ENCODE results near the gene ZCCHC9.
"Not testable (repeated sequence)": the region's sequence is repeated elsewhere in the genome, so short reads cannot be mapped to it uniquely, and the experiment has no call there.

The ZCCHC9 gene

GRCh38 chr5:81288021-81288433 lies 13.4 kb upstream of the ZCCHC9 start:
- Histone ChIP-seq H3K9ac (ENCODE audit: low read depth, low read length) (no peak overlapping the region), H3K4me1 (ENCODE audit: insufficient read depth, low read length) (no peaks in the 10 kb centered on the region), H3K36me3 (ENCODE audit: insufficient read depth, low read length) (no peaks in the 10 kb centered on the region), H3K9me3 (ENCODE audit: control insufficient read depth, insufficient read depth, low read length) (peaks cover 12% of the 10 kb centered on the region; the same call in 1 of the 2 replicates)

- no peak overlapping the region for H3K9ac ChIP-seq (ENCODE audit: low read depth, low read length)
- H3K9me3 ChIP-seq (ENCODE audit: control insufficient read depth, insufficient read depth, low read length): peaks cover 18% of the 10 kb centered on the region; the same call in 1 of the 2 replicates
- H3K4me1 ChIP-seq (ENCODE audit: insufficient read depth, low read length): no peaks in the 10 kb centered on the region
- H3K36me3 ChIP-seq (ENCODE audit: insufficient read depth, low read length): no peaks in the 10 kb centered on the region
Observed at GRCh38 chr5:81290146-81290545, 11.2 kb upstream of the ZCCHC9 start.

- Histone ChIP-seq H3K9me3 (ENCODE audit: control insufficient read depth, insufficient read depth, low read length) (peaks cover 18% of the 10 kb centered on the region; the same call in 1 of the 2 replicates), H3K9ac (ENCODE audit: low read depth, low read length) (no peak overlapping the region), H3K4me1 (ENCODE audit: insufficient read depth, low read length) (no peaks in the 10 kb centered on the region), H3K36me3 (ENCODE audit: insufficient read depth, low read length) (no peaks in the 10 kb centered on the region)
Observed at GRCh38 chr5:81292130-81292529, 9.3 kb upstream of the ZCCHC9 start.

GRCh38 chr5:81294021-81294420 lies 7.4 kb upstream of the ZCCHC9 start:
- H3K36me3 ChIP-seq (ENCODE audit: insufficient read depth, low read length); H3K9ac ChIP-seq (ENCODE audit: low read depth, low read length); H3K4me1 ChIP-seq (ENCODE audit: insufficient read depth, low read length): not testable (repeated sequence)
- peaks cover 18% of the 10 kb centered on the region; the same call in 1 of the 2 replicates for H3K9me3 ChIP-seq (ENCODE audit: control insufficient read depth, insufficient read depth, low read length)

- Histone ChIP-seq H3K36me3 (ENCODE audit: insufficient read depth, low read length) (no peaks in the 10 kb centered on the region), H3K9ac (ENCODE audit: low read depth, low read length) (no peak overlapping the region), H3K4me1 (ENCODE audit: insufficient read depth, low read length) (0 out of 2 replicates have a peak, but pooled peaks cover 3% of the 10 kb centered on the region), H3K9me3 (ENCODE audit: control insufficient read depth, insufficient read depth, low read length) (0 out of 2 replicates have a peak, but pooled peaks cover 9% of the 10 kb centered on the region)
Observed at GRCh38 chr5:81297531-81297930, 3.9 kb upstream of the ZCCHC9 start.

GRCh38 chr5:81300921-81301270 lies 491 bp upstream of the ZCCHC9 start:
- H3K9me3 ChIP-seq (ENCODE audit: control insufficient read depth, insufficient read depth, low read length): no peaks in the 10 kb centered on the region
- H3K36me3 ChIP-seq (ENCODE audit: insufficient read depth, low read length): no peaks in the 10 kb centered on the region
- H3K4me1 ChIP-seq (ENCODE audit: insufficient read depth, low read length): 0 out of 2 replicates have a peak, but pooled peaks cover 3% of the 10 kb centered on the region
- peak overlapping the region; percentile 93 for H3K9ac ChIP-seq (ENCODE audit: low read depth, low read length)

- Histone ChIP-seq H3K9ac (ENCODE audit: low read depth, low read length) (peak overlapping the region; percentile 93; the same call in 1 of the 2 replicates), H3K4me1 (ENCODE audit: insufficient read depth, low read length) (0 out of 2 replicates have a peak, but pooled peaks cover 3% of the 10 kb centered on the region), H3K9me3 (ENCODE audit: control insufficient read depth, insufficient read depth, low read length) (no peaks in the 10 kb centered on the region), H3K36me3 (ENCODE audit: insufficient read depth, low read length) (no peaks in the 10 kb centered on the region)
Observed at GRCh38 chr5:81302596-81302995, 1.2 kb downstream of the ZCCHC9 start.

GRCh38 chr5:81303563-81303962 lies 2.2 kb downstream of the ZCCHC9 start:
- H3K4me1 ChIP-seq (ENCODE audit: insufficient read depth, low read length): 0 out of 2 replicates have a peak, but pooled peaks cover 3% of the 10 kb centered on the region
- no peak overlapping the region for H3K9ac ChIP-seq (ENCODE audit: low read depth, low read length)
- H3K36me3 ChIP-seq (ENCODE audit: insufficient read depth, low read length): no peaks in the 10 kb centered on the region
- no peaks in the 10 kb centered on the region for H3K9me3 ChIP-seq (ENCODE audit: control insufficient read depth, insufficient read depth, low read length)

GRCh38 chr5:81305785-81306184 lies 4.4 kb downstream of the ZCCHC9 start:
- no peaks in the 10 kb centered on the region for H3K9me3 ChIP-seq (ENCODE audit: control insufficient read depth, insufficient read depth, low read length)
- no peaks in the 10 kb centered on the region for H3K4me1 ChIP-seq (ENCODE audit: insufficient read depth, low read length)
- H3K36me3 ChIP-seq (ENCODE audit: insufficient read depth, low read length): peaks cover 4% of the 10 kb centered on the region; the same call in 1 of the 2 replicates
- H3K9ac ChIP-seq (ENCODE audit: low read depth, low read length): no peak overlapping the region

GRCh38 chr5:81308836-81309235 lies 7.4 kb downstream of the ZCCHC9 start:
- Histone ChIP-seq H3K4me1 (ENCODE audit: insufficient read depth, low read length) (no peaks in the 10 kb centered on the region), H3K36me3 (ENCODE audit: insufficient read depth, low read length) (peaks cover 9% of the 10 kb centered on the region), H3K9me3 (ENCODE audit: control insufficient read depth, insufficient read depth, low read length) (no peaks in the 10 kb centered on the region), H3K9ac (ENCODE audit: low read depth, low read length) (no peak overlapping the region)

- peaks cover under 1% of the 10 kb centered on the region; the same call in 1 of the 2 replicates for H3K4me1 ChIP-seq (ENCODE audit: insufficient read depth, low read length)
- no peak overlapping the region for H3K9ac ChIP-seq (ENCODE audit: low read depth, low read length)
- no peaks in the 10 kb centered on the region for H3K9me3 ChIP-seq (ENCODE audit: control insufficient read depth, insufficient read depth, low read length)
- H3K36me3 ChIP-seq (ENCODE audit: insufficient read depth, low read length): peaks cover 9% of the 10 kb centered on the region
Observed at GRCh38 chr5:81310402-81311063, 9.1 kb downstream of the ZCCHC9 start.

- peaks cover 3% of the 10 kb centered on the region; the same call in 1 of the 2 replicates for H3K4me1 ChIP-seq (ENCODE audit: insufficient read depth, low read length)
- no peaks in the 10 kb centered on the region for H3K9me3 ChIP-seq (ENCODE audit: control insufficient read depth, insufficient read depth, low read length)
- peaks cover 9% of the 10 kb centered on the region for H3K36me3 ChIP-seq (ENCODE audit: insufficient read depth, low read length)
- no peak overlapping the region for H3K9ac ChIP-seq (ENCODE audit: low read depth, low read length)
Observed at GRCh38 chr5:81313278-81313677, 11.9 kb downstream of the ZCCHC9 start.

GRCh38 chr5:81313686-81314085 lies 12.3 kb downstream of the ZCCHC9 start:
- Histone ChIP-seq H3K4me1 (ENCODE audit: insufficient read depth, low read length) (peaks cover 3% of the 10 kb centered on the region; the same call in 1 of the 2 replicates), H3K9me3 (ENCODE audit: control insufficient read depth, insufficient read depth, low read length) (no peaks in the 10 kb centered on the region), H3K36me3 (ENCODE audit: insufficient read depth, low read length) (peaks cover 9% of the 10 kb centered on the region), H3K9ac (ENCODE audit: low read depth, low read length) (no peak overlapping the region)

GRCh38 chr5:81314581-81314980 lies 13.2 kb downstream of the ZCCHC9 start:
- Histone ChIP-seq H3K4me1 (ENCODE audit: insufficient read depth, low read length) (peaks cover 3% of the 10 kb centered on the region; the same call in 1 of the 2 replicates), H3K36me3 (ENCODE audit: insufficient read depth, low read length) (peaks cover 9% of the 10 kb centered on the region), H3K9me3 (ENCODE audit: control insufficient read depth, insufficient read depth, low read length) (no peaks in the 10 kb centered on the region), H3K9ac (ENCODE audit: low read depth, low read length) (no peak overlapping the region)

- Histone ChIP-seq H3K36me3 (ENCODE audit: insufficient read depth, low read length) (peaks cover 9% of the 10 kb centered on the region), H3K9ac (ENCODE audit: low read depth, low read length) (no peak overlapping the region), H3K9me3 (ENCODE audit: control insufficient read depth, insufficient read depth, low read length) (no peaks in the 10 kb centered on the region), H3K4me1 (ENCODE audit: insufficient read depth, low read length) (peaks cover 3% of the 10 kb centered on the region; the same call in 1 of the 2 replicates)
Observed at GRCh38 chr5:81315336-81315735, 13.9 kb downstream of the ZCCHC9 start.

Data from ES-I3 (cell line).